Thyroid gland (tissue), 4 donors: ENCODE measurements around the gene STPG3.
"Not testable (repeated sequence)": the region's sequence is repeated elsewhere in the genome, so short reads cannot be mapped to it uniquely, and the experiment has no call there.

Experiments
- CTCF ChIP-seq, 6 experiments: fragments of 200-600 bp in 3 of 6; fragments of 450-650 bp in 3 of 6; sonication (generic) in 3 of 6; IDR thresholded peaks; one replicate each; pipeline ENCODE4 v1.5.1; 2016 to 2019; ENCODE audit warnings: antibody characterized with exemption in 6 of 6, mild to moderate bottlenecking in 2 of 6, inconsistent platforms in 1 of 6, moderate library complexity in 1 of 6
- POLR2A ChIP-seq, 2 donors: fragments of 450-650 bp; IDR thresholded peaks; one replicate each; pipeline ENCODE4 v1.6.1; 2017; ENCODE audit warnings: antibody characterized with exemption in 2 of 2, mild to moderate bottlenecking in 2 of 2, moderate library complexity in 1 of 2

GRCh38 chr9:137262173-137262908 lies 11.3 kb downstream of the STPG3 start:
- peak in 5 of 6 experiments; percentile 14 to 53 (median 38) for TF ChIP-seq CTCF (IDR thresholded peaks at IDR 0.05)
- not testable (repeated sequence) for TF ChIP-seq POLR2A (IDR thresholded peaks at IDR 0.05)
